OCI-LY3 (cell line): Measurements from ENCODE around the gene C14orf39.

ENCODE experiments used
- H2AFZ ChIP-seq: fragments of 200-600, 300-600 bp; shearing (Covaris generic); 2 replicates; pipeline ENCODE4 v1.6.0; 2014; ENCODE audit warnings: antibody characterized with exemption, low read depth, low read length
- H3K27ac ChIP-seq: fragments of 200-600, 300-600 bp; sonication (generic); 2 replicates; pipeline ENCODE4 v1.5.1; 2014; ENCODE audit warnings: mild to moderate bottlenecking, low read length, moderate library complexity, mixed read lengths
- H3K27me3 ChIP-seq: fragments of 200-600, 300-600 bp; sonication (generic); 2 replicates; pipeline ENCODE4 v1.6.1; 2014; ENCODE audit warnings: low read depth, low read length, mixed read lengths
- H3K36me3 ChIP-seq: fragments of 200-600, 300-600 bp; sonication (generic); replicated peaks from 2 replicates; pipeline ENCODE3; 2014; ENCODE audit warnings: low read depth, low read length, mixed read lengths
- H3K4me1 ChIP-seq: fragments of 300-600, 200-600 bp; sonication (generic); 2 replicates; pipeline ENCODE4 v1.6.1; 2014; ENCODE audit warnings: low read length, mixed read lengths
- H3K4me2 ChIP-seq: fragments of 200-600, 300-600 bp; sonication (generic); 2 replicates; pipeline ENCODE4 v1.6.1; 2014; ENCODE audit warnings: low read length, mixed read lengths
- H3K4me3 ChIP-seq: fragments of 300-600, 200-600 bp; sonication (generic); 2 replicates; pipeline ENCODE4 v1.5.1; 2014; ENCODE audit warnings: antibody characterized with exemption, mild to moderate bottlenecking, low read length, moderate library complexity
- H3K79me2 ChIP-seq: fragments of 300-600, 200-600 bp; shearing (Covaris generic); 2 replicates; pipeline ENCODE4 v1.6.1; 2014; ENCODE audit warnings: mild to moderate bottlenecking, low read length, mixed read lengths
- H3K9ac ChIP-seq: fragments of 300-600, 200-600 bp; shearing (Covaris generic); 2 replicates; pipeline ENCODE4 v1.6.0; 2014; ENCODE audit warnings: mild to moderate bottlenecking, low read length, moderate library complexity
- H3K9me3 ChIP-seq: fragments of 200-600, 300-600 bp; shearing (Covaris generic); 2 replicates; pipeline ENCODE4 v1.6.1; 2014; ENCODE audit warnings: low read length, mixed read lengths; ENCODE audit not compliant: insufficient read depth
- H4K20me1 ChIP-seq: fragments of 200-600, 300-600 bp; sonication (generic); 2 replicates; pipeline ENCODE4 v1.6.1; 2016; ENCODE audit warnings: low read length, mixed read lengths; ENCODE audit not compliant: insufficient read depth
- CTCF ChIP-seq: fragments of 200-600, 300-600 bp; sonication (generic); IDR thresholded peaks from 2 replicates; pipeline ENCODE4 v1.5.1; 2014; ENCODE audit warnings: antibody characterized with exemption, low read length, low read depth
- EZH2phosphoT487 ChIP-seq: fragments of 200-600 bp; shearing (Covaris generic); IDR thresholded peaks from 2 replicates; pipeline ENCODE4 v1.6.1; 2018; ENCODE audit warnings: antibody characterized with exemption, mixed run types, low read depth

Gene C14orf39

DNA sequence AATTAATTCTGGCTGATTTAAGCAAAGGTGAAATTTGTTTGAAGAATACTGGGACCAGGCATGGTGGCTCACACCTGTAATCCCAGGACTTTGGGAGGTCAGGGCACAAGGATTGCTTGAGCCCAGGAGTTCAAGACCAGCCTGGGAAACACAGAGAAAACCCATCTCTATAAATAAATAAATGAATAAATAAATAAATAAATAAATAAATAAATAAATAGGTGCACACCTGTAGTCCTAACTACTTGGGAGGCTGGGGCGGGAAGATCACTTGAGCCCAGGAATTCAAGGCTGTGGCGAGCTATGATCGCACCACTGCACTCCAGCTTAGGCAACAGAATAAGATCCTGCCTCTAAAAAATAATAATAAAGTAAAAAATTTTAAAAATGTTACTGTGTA, 4.4 kb upstream of the C14orf39 start:
- Histone ChIP-seq H3K4me2 (no peak overlapping the region), H3K4me1 (no peaks in the 10 kb centered on the region), H4K20me1 (no peaks in the 10 kb centered on the region), H2AFZ (no peak overlapping the region), H3K36me3 (no peaks in the 10 kb centered on the region), H3K79me2 (no peaks in the 10 kb centered on the region), H3K9me3 (no peaks in the 10 kb centered on the region), H3K4me3 (no peak overlapping the region), H3K27me3 (peaks cover 15% of the 10 kb centered on the region; the same call in 1 of the 2 replicates), H3K27ac (no peak overlapping the region), H3K9ac (no peak overlapping the region)
- TF ChIP-seq CTCF (no peak), EZH2phosphoT487 (no peak)

GRCh38 chr14:60488175-60488574, 2.3 kb upstream of the C14orf39 start:
- Histone ChIP-seq H3K9me3 (no peaks in the 10 kb centered on the region), H3K27me3 (peaks cover 15% of the 10 kb centered on the region; the same call in 1 of the 2 replicates), H3K4me3 (no peak overlapping the region), H3K4me2 (no peak overlapping the region), H3K36me3 (no peaks in the 10 kb centered on the region), H3K27ac (no peak overlapping the region), H3K9ac (no peak overlapping the region), H3K4me1 (no peaks in the 10 kb centered on the region), H2AFZ (no peak overlapping the region), H4K20me1 (no peaks in the 10 kb centered on the region), H3K79me2 (no peaks in the 10 kb centered on the region)
- TF ChIP-seq CTCF: peak; percentile 10; the same call in 1 of the 2 replicates
- no peak for TF ChIP-seq EZH2phosphoT487

GRCh38 chr14:60487211-60487610, 1.3 kb upstream of the C14orf39 start:
- Histone ChIP-seq H3K27ac (no peak overlapping the region), H3K9ac (no peak overlapping the region), H3K4me2 (no peak overlapping the region), H4K20me1 (no peaks in the 10 kb centered on the region), H3K36me3 (no peaks in the 10 kb centered on the region), H3K79me2 (no peaks in the 10 kb centered on the region), H3K4me3 (no peak overlapping the region), H3K4me1 (no peaks in the 10 kb centered on the region), H3K27me3 (peaks cover 15% of the 10 kb centered on the region; the same call in 1 of the 2 replicates), H3K9me3 (no peaks in the 10 kb centered on the region), H2AFZ (no peak overlapping the region)
- TF ChIP-seq EZH2phosphoT487 (no peak), CTCF (no peak)

DNA sequence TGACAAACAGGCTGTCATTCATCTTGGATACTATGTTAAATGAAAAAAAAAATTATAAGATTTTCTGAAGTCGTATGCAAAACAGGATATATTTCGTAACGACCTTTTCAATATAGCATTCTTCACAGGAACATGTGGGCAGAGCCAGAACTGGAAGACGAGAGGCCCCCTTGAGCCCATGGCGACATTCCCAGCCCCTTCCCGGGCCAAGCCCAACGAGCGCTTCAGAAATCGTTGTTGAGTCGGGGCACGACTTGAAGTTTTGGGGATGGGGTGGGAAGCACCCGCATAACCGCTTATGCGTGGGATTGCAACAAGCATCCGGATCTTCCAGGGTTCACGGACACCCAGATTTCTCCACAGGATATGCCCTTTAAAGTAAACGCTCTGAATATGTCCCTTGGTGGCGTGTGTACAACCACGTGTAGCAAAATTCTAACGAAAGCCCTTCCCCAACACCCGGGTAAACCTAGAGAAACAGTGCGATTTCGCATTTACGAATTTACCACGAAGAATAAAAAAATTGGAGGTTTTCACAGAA, 736 bp downstream of the C14orf39 start:
- Histone ChIP-seq H3K4me3 (no peak overlapping the region), H3K9ac (no peak overlapping the region), H3K9me3 (no peaks in the 10 kb centered on the region), H2AFZ (no peak overlapping the region), H3K79me2 (no peaks in the 10 kb centered on the region), H3K4me1 (no peaks in the 10 kb centered on the region), H3K36me3 (no peaks in the 10 kb centered on the region), H3K27ac (no peak overlapping the region), H3K27me3 (peaks cover 15% of the 10 kb centered on the region; the same call in 1 of the 2 replicates), H3K4me2 (no peak overlapping the region), H4K20me1 (no peaks in the 10 kb centered on the region)
- TF ChIP-seq EZH2phosphoT487: no peak
- TF ChIP-seq CTCF: no peak
